Tibial nerve (tissue), 4 donors: ENCODE measurements around the gene CCDC107. TPM values are rescaled to one million over a fixed set of nuclear protein-coding genes. Genes with fewer than 3 reads are reported as not detected.
A peak's percentile ranks its signal among the peaks of the same experiment; 100 is the strongest.
"Not testable (repeated sequence)": the region's sequence is repeated elsewhere in the genome, so short reads cannot be mapped to it uniquely, and the experiment has no call there.

ENCODE experiments used
- DNase-seq, 2 donors: peaks; one replicate each; pipeline ENCODE4 v3.0.0-alpha.2; 2019; ENCODE audit warnings: low spot score in 2 of 2
- H3K27ac ChIP-seq, 4 donors: fragments of 200-600 bp; sonication (generic) in 3 of 4; one replicate each; pipeline ENCODE4 v1.5.1; 2017 to 2019; ENCODE audit warnings: mild to moderate bottlenecking in 1 of 4
- H3K27me3 ChIP-seq, 2 donors: fragments of 200-600 bp; sonication (generic) in 1 of 2; one replicate each; pipeline versions ENCODE4 v1.5.1 to v1.6.0; 2017 to 2019
- H3K36me3 ChIP-seq, 3 donors: fragments of 200-600 bp; sonication (generic); one replicate each; pipeline ENCODE4 v1.5.1; 2018 to 2019
- H3K4me1 ChIP-seq, 4 donors: fragments of 200-600 bp; sonication (generic) in 3 of 4; one replicate each; pipeline ENCODE4 v1.5.1; 2017 to 2019
- H3K4me3 ChIP-seq, 4 donors: fragments of 200-600 bp; sonication (generic) in 3 of 4; one replicate each; pipeline ENCODE4 v1.5.1; 2017 to 2019; ENCODE audit warnings: mild to moderate bottlenecking in 1 of 4, moderate library complexity in 1 of 4
- H3K9me3 ChIP-seq, 4 donors: fragments of 200-600 bp; sonication (generic) in 3 of 4; one replicate each; pipeline ENCODE4 v1.5.1; 2017 to 2019
- CTCF ChIP-seq, 5 experiments: fragments of 200-600 bp in 3 of 5; fragments of 450-650 bp in 2 of 5; sonication (generic) in 3 of 5; IDR thresholded peaks; one replicate each; pipeline ENCODE4 v1.5.1; 2016 to 2019; ENCODE audit warnings: antibody characterized with exemption in 5 of 5, mild to moderate bottlenecking in 3 of 5, moderate library complexity in 2 of 5
- EP300 ChIP-seq, 2 donors: sonication (generic); formaldehyde crosslinking; IDR thresholded peaks; one replicate each; pipeline ENCODE4 v1.6.1; 2017; ENCODE audit warnings: antibody characterized with exemption in 2 of 2, mild to moderate bottlenecking in 1 of 2
- POLR2A ChIP-seq, 2 donors: fragments of 450-650 bp; IDR thresholded peaks; one replicate each; pipeline ENCODE4 v1.6.1; 2017; ENCODE audit warnings: antibody characterized with exemption in 2 of 2, mild to moderate bottlenecking in 2 of 2, moderate library complexity in 2 of 2
- WGBS, 2 donors: methylation state at CpG; one replicate each; pipeline ENCODE4 v1.1.5; 2018; 5-methylcytosine and 5-hydroxymethylcytosine counted together
- total RNA-seq, 4 donors: library from RNA; depleted of rRNA; stranded (reverse); fragments of >200 nt; gene quantifications; one replicate each; pipeline ENCODE4 v1.1.0, GENCODE V29; 2016

The CCDC107 gene
- total RNA-seq, 4 donors from 2014 or later, result 41.6 to 58.8 (median 47.8) TPM

- H3K4me3 ChIP-seq, result no peak overlapping the region
- DNase-seq, result no peak
- WGBS, 2 donors, result 81 to 84% methylated on average over 5 of the region's 5 CpGs
- no peaks in the 10 kb centered on the region for H3K9me3 ChIP-seq
- no peaks in the 10 kb centered on the region for H3K36me3 ChIP-seq
- no peak for TF ChIP-seq POLR2A (IDR thresholded peaks at IDR 0.05)
- no peak for TF ChIP-seq EP300 (IDR thresholded peaks at IDR 0.05)
- TF ChIP-seq CTCF (IDR thresholded peaks at IDR 0.05), result no peak
- H3K4me1 ChIP-seq, result no peaks in the 10 kb centered on the region
- no peak overlapping the region for H3K27ac ChIP-seq
- H3K27me3 ChIP-seq, result no peaks in the 10 kb centered on the region
Observed at GRCh38 chr9:35629597-35629996, 28.5 kb upstream of the CCDC107 start.

- Histone ChIP-seq H3K27me3 (no peaks in the 10 kb centered on the region), H3K4me3 (no peak overlapping the region), H3K9me3 (no peaks in the 10 kb centered on the region), H3K4me1 (peaks cover 0 to 7% (median 2%) of the 10 kb centered on the region in 4 donors), H3K27ac (peak overlapping the region in 3 of 4 donors; percentile 28 to 61 (median 45)), H3K36me3 (peaks cover 0 to 6% (median 0%) of the 10 kb centered on the region in 3 donors)
- DNase-seq, result no peak
- TF ChIP-seq POLR2A (IDR thresholded peaks at IDR 0.05), result no peak
- no peak for TF ChIP-seq EP300 (IDR thresholded peaks at IDR 0.05)
- TF ChIP-seq CTCF (IDR thresholded peaks at IDR 0.05), result no peak
Observed at GRCh38 chr9:35635730-35636129, 22.4 kb upstream of the CCDC107 start.

- no peak overlapping the region for H3K4me3 ChIP-seq
- TF ChIP-seq EP300 (IDR thresholded peaks at IDR 0.05) (peak in 1 of 2 donors; percentile 33), POLR2A (IDR thresholded peaks at IDR 0.05) (no peak)
- H3K27ac ChIP-seq, result peak overlapping the region in 3 of 4 donors; percentile 47 to 67 (median 61)
- DNase-seq, result no peak
- 64 to 69% methylated on average over 9 of the region's 9 CpGs for WGBS, 2 donors
- H3K36me3 ChIP-seq, result peaks cover 0 to 8% (median 0%) of the 10 kb centered on the region in 3 donors
- no peaks in the 10 kb centered on the region for H3K27me3 ChIP-seq
- peaks cover 0 to 7% (median 2%) of the 10 kb centered on the region in 4 donors for H3K4me1 ChIP-seq
- H3K9me3 ChIP-seq, result no peaks in the 10 kb centered on the region
Observed at GRCh38 chr9:35636135-35636876, 21.8 kb upstream of the CCDC107 start.

GRCh38 chr9:35636877-35637246 is 21.2 kb upstream of the CCDC107 start:
- not testable (repeated sequence) for H3K4me1 ChIP-seq, H3K9me3 ChIP-seq, DNase-seq, H3K4me3 ChIP-seq, H3K36me3 ChIP-seq, H3K27me3 ChIP-seq
- WGBS, 2 donors, result 96 to 97% methylated on average over 6 of the region's 6 CpGs
- peak overlapping the region in 2 of 4 donors; percentile 47 to 67 for H3K27ac ChIP-seq

- H3K27ac ChIP-seq, H3K27me3 ChIP-seq, H3K4me3 ChIP-seq, DNase-seq, H3K4me1 ChIP-seq, H3K9me3 ChIP-seq, H3K36me3 ChIP-seq: not testable (repeated sequence)
- 92 to 95% methylated on average over 9 of the region's 9 CpGs for WGBS, 2 donors
Observed at GRCh38 chr9:35637427-35637955, 20.6 kb upstream of the CCDC107 start.

- H3K4me3 ChIP-seq, H3K36me3 ChIP-seq, DNase-seq, H3K27ac ChIP-seq, H3K27me3 ChIP-seq, H3K4me1 ChIP-seq, H3K9me3 ChIP-seq: not testable (repeated sequence)
- WGBS, 2 donors, result 63 to 65% methylated on average over 7 of the region's 8 CpGs
Observed at GRCh38 chr9:35638751-35639150, 19.3 kb upstream of the CCDC107 start.

GRCh38 chr9:35639225-35639624 is 18.9 kb upstream of the CCDC107 start:
- DNase-seq, H3K27me3 ChIP-seq, H3K9me3 ChIP-seq, H3K4me3 ChIP-seq, H3K36me3 ChIP-seq, H3K27ac ChIP-seq, H3K4me1 ChIP-seq: not testable (repeated sequence)
- WGBS, 2 donors, result 29 to 39% methylated on average over 1 of the region's 1 CpG
